ENCODE measurements around the gene AMOTL1.

DNA sequence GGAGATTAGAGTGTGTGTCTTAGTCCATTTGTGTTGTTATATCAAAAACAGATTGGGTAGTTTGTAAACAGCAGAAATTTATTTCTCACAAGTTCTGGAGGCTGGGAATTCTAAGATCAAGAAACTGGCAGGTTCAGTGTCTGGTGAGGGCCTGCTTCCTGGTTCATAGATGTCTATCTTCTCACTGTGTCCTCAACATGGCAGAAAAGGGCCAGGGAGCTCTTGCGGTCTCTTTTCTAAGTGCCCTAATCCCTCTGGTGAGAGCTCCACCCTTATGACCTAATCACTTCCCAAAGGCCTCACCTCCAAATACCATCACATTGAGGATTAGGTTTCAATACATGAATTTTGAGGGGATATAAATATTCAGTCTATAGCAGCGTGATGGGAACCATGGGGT lies 25.5 kb upstream of the AMOTL1 start:
- TF ChIP-seq CTCF (IDR thresholded peaks at IDR 0.05) (no peak), POLR2A (IDR thresholded peaks at IDR 0.05) (no peak), POLR2AphosphoS5 (IDR thresholded peaks at IDR 0.05) (no peak)

Data from stomach (tissue), 4 donors.